Transverse colon (tissue), 4 donors: ENCODE results near the gene TOR1A.

Experiments used
- POLR2A ChIP-seq: fragments of 450-650 bp; IDR thresholded peaks from one replicate; pipeline ENCODE4 v1.6.1; 2016; ENCODE audit warnings: antibody characterized with exemption, mild to moderate bottlenecking, moderate library complexity
- POLR2AphosphoS5 ChIP-seq, 3 donors: sonication (generic); formaldehyde crosslinking; IDR thresholded peaks; one replicate each; pipeline ENCODE4 v1.6.1; 2016; ENCODE audit warnings: antibody characterized with exemption in 3 of 3
- TF ChIP-seq, protein P1 (sequence below), 5 experiments: fragments of 200-600 bp in 3 of 5; fragments of 450-650 bp in 2 of 5; sonication (generic) in 3 of 5; IDR thresholded peaks; 1 replicate in 2 of 5; 2 replicates in 3 of 5; pipeline ENCODE4 v1.5.1; 2016 to 2017; ENCODE audit warnings: antibody characterized with exemption in 5 of 5, inconsistent platforms in 3 of 5, mild to moderate bottlenecking in 2 of 5, moderate library complexity in 1 of 5

DNA sequence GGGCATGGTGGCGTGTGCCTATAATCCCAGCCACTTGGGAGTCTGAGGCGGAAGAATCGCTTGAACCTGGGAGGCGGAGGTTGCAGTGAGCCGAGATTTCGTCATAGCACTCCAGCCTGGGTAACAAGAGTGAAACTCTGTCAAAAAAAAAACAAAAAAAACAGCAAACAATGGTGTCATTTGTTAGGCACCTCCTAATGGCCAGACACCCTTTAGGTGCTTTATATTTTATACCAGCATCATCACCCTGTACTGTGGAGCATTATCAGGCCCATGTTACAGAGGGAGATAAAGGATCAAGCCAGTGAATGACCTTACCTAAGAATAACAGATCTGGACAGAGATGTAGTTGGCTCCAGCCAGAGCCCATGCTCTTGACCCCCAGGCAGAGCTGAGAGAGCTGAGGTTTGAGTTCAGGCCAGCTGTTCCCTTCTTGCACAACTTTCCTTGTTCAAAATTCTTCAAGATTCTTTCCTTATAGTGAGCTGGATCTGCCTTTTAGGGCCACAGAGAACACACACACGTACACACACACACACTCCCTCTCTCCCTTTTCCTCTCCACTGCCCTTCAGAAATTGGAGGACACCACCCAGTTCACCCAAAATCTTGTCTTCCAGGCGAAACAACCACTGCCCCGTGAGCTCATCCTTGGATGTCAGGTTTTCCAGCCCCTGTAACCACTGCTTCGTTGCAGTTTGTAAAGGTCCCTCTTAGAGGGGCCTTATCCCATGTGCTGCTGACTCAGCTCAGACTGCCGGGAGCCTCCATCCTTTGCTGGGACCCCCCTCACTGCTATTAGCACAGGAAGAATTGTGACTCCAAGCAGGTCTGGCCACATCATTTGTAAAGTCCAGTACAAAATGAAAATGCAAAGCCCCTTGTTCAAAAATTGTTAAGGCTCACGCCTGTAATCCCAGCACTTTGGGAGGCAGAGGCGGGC lies 60.7 kb downstream of the TOR1A start:
- TF ChIP-seq POLR2A = no peak
- TF ChIP-seq, protein P1, sequence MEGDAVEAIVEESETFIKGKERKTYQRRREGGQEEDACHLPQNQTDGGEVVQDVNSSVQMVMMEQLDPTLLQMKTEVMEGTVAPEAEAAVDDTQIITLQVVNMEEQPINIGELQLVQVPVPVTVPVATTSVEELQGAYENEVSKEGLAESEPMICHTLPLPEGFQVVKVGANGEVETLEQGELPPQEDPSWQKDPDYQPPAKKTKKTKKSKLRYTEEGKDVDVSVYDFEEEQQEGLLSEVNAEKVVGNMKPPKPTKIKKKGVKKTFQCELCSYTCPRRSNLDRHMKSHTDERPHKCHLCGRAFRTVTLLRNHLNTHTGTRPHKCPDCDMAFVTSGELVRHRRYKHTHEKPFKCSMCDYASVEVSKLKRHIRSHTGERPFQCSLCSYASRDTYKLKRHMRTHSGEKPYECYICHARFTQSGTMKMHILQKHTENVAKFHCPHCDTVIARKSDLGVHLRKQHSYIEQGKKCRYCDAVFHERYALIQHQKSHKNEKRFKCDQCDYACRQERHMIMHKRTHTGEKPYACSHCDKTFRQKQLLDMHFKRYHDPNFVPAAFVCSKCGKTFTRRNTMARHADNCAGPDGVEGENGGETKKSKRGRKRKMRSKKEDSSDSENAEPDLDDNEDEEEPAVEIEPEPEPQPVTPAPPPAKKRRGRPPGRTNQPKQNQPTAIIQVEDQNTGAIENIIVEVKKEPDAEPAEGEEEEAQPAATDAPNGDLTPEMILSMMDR (IDR thresholded peaks at IDR 0.05) = no peak
- TF ChIP-seq POLR2AphosphoS5 (IDR thresholded peaks at IDR 0.05) = no peak
